Gastrocnemius medialis (tissue), 4 donors: Measurements from ENCODE around the gene FOCAD. TPM values are rescaled to one million over a fixed set of nuclear protein-coding genes. Genes with fewer than 3 reads are reported as not detected.

Source experiments
- ATAC-seq, 2 donors: fragments of 150-250 bp; one replicate each; pipeline ENCODE4 v1.9.1; 2016
- DNase-seq, 2 donors: peaks; one replicate each; pipeline ENCODE4 v3.0.0-alpha.2; 2019
- H3K27ac ChIP-seq, 4 donors: fragments of 200-600 bp; sonication (generic); 1 replicate in 1 of 4; 2 replicates in 3 of 4; pipeline ENCODE4 v1.5.1; 2016 to 2018; ENCODE audit warnings: mild to moderate bottlenecking in 2 of 4, moderate library complexity in 1 of 4
- H3K27me3 ChIP-seq, 3 donors: fragments of 200-600 bp; sonication (generic) in 2 of 3; 1 replicate in 1 of 3; 2 replicates in 2 of 3; pipeline versions ENCODE4 v1.5.1 to v1.6.0; 2016 to 2019; ENCODE audit warnings: mild to moderate bottlenecking in 1 of 3, moderate library complexity in 1 of 3
- H3K36me3 ChIP-seq, 2 donors: fragments of 200-600 bp; sonication (generic) in 1 of 2; one replicate each; pipeline ENCODE4 v1.5.1; 2017 to 2018
- H3K4me1 ChIP-seq, 2 donors: fragments of 200-600 bp; sonication (generic) in 1 of 2; one replicate each; pipeline ENCODE4 v1.5.1; 2016 to 2017; ENCODE audit warnings: mild to moderate bottlenecking in 2 of 2
- H3K4me3 ChIP-seq, 4 donors: fragments of 200-600 bp; sonication (generic) in 3 of 4; 1 replicate in 1 of 4; 2 replicates in 3 of 4; pipeline ENCODE4 v1.5.1; 2016 to 2019; ENCODE audit warnings: mild to moderate bottlenecking in 2 of 4
- H3K9me3 ChIP-seq, 3 donors: fragments of 200-600 bp; sonication (generic) in 2 of 3; 1 replicate in 1 of 3; 2 replicates in 2 of 3; pipeline ENCODE4 v1.5.1; 2016 to 2019
- POLR2A ChIP-seq, 2 donors: fragments of 450-650 bp; IDR thresholded peaks; one replicate each; pipeline ENCODE4 v1.6.1; 2017; ENCODE audit warnings: antibody characterized with exemption in 2 of 2, mild to moderate bottlenecking in 2 of 2, moderate library complexity in 2 of 2
- in situ Hi-C, 4 donors: fragments of 200-750 bp; cut with MboI; loops; one replicate each; pipeline versions ENCODE4 v1.15.0 to v1.8.0; 2017; ENCODE audit warnings: low sequenced_read_pairs in 4 of 4
- intact Hi-C: fragments of 100-400 bp; cut with DNase I; formaldehyde crosslinking; loops from one replicate; pipeline ENCODE4 v1.15.1; 2023; ENCODE audit warnings: low total_unique reads
- total RNA-seq, 4 donors: library from RNA; depleted of rRNA; stranded (reverse); fragments of >200 nt; gene quantifications; one replicate each; pipeline versions ENCODE4 v1.1.0 to v1.2.3, GENCODE V29; 2016
- TF ChIP-seq, protein P1 (sequence below), 5 experiments: fragments of 450-650 bp in 3 of 5; fragments of 200-600 bp in 2 of 5; sonication (generic) in 2 of 5; IDR thresholded peaks in 4 of 5; conservative IDR thresholded peaks in 1 of 5; 1 replicate in 4 of 5; 2 replicates in 1 of 5; pipeline ENCODE4 v1.5.1; 2016 to 2019; ENCODE audit warnings: antibody characterized with exemption in 5 of 5, mild to moderate bottlenecking in 3 of 5, moderate library complexity in 3 of 5

FOCAD gene
- total RNA-seq, 4 donors from 2014 or later = 19.5 to 36.0 (median 28.6) TPM

GRCh38 chr9:20815923-20816703 lies 132.1 kb downstream of the FOCAD start:
- intact Hi-C loops (no loop called here), in situ Hi-C loops (no loop called here)
- Histone ChIP-seq H3K4me3 (no peak overlapping the region), H3K27ac (no peak overlapping the region), H3K27me3 (no peaks in the 10 kb centered on the region), H3K4me1 (peaks cover 3 to 9% of the 10 kb centered on the region in 2 donors), H3K9me3 (no peaks in the 10 kb centered on the region), H3K36me3 (no peaks in the 10 kb centered on the region)
- ATAC-seq (no peak), DNase-seq (no peak)
- TF ChIP-seq, protein P1, sequence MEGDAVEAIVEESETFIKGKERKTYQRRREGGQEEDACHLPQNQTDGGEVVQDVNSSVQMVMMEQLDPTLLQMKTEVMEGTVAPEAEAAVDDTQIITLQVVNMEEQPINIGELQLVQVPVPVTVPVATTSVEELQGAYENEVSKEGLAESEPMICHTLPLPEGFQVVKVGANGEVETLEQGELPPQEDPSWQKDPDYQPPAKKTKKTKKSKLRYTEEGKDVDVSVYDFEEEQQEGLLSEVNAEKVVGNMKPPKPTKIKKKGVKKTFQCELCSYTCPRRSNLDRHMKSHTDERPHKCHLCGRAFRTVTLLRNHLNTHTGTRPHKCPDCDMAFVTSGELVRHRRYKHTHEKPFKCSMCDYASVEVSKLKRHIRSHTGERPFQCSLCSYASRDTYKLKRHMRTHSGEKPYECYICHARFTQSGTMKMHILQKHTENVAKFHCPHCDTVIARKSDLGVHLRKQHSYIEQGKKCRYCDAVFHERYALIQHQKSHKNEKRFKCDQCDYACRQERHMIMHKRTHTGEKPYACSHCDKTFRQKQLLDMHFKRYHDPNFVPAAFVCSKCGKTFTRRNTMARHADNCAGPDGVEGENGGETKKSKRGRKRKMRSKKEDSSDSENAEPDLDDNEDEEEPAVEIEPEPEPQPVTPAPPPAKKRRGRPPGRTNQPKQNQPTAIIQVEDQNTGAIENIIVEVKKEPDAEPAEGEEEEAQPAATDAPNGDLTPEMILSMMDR (IDR thresholded peaks at IDR 0.05 in 4 of 5, conservative IDR thresholded peaks at IDR 0.05 in 1 of 5) = no peak
- no peak for TF ChIP-seq POLR2A (IDR thresholded peaks at IDR 0.05)

GRCh38 chr9:20823051-20823450 lies 139.0 kb downstream of the FOCAD start:
- in situ Hi-C loops = no loop called here
- no peaks in the 10 kb centered on the region for H3K9me3 ChIP-seq
- no peak overlapping the region for H3K4me3 ChIP-seq
- no peak for TF ChIP-seq POLR2A (IDR thresholded peaks at IDR 0.05)
- TF ChIP-seq, protein P1 (IDR thresholded peaks at IDR 0.05 in 4 of 5, conservative IDR thresholded peaks at IDR 0.05 in 1 of 5) = no peak
- no peaks in the 10 kb centered on the region for H3K27me3 ChIP-seq
- H3K36me3 ChIP-seq = peaks cover 0 to 16% of the 10 kb centered on the region in 2 donors
- no peaks in the 10 kb centered on the region for H3K4me1 ChIP-seq
- no peak for DNase-seq
- ATAC-seq = no peak
- no peak overlapping the region for H3K27ac ChIP-seq
- intact Hi-C loops = no loop called here

DNA sequence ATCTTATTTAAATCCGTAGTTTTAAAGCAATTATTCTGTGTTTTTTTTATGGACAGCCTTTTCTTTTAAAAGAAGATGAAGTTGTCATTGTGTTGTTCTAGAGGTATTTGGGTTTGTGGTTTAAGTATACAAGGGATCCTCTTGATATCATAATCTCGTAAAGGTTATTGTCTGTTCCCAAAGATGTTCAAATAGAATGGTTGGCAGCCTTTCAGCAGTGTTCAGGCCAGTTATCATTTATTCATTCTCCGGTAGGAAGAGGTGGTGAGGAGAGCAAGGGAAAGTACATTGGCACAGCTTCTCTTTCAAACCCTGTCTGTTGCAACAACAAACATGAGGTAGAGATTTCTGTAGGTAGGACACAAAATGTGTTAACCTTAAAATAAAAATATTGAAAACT lies 147.0 kb downstream of the FOCAD start:
- Histone ChIP-seq H3K4me1 (peaks cover 10 to 11% of the 10 kb centered on the region in 2 donors), H3K4me3 (no peak overlapping the region), H3K9me3 (no peaks in the 10 kb centered on the region), H3K27me3 (no peaks in the 10 kb centered on the region), H3K36me3 (no peaks in the 10 kb centered on the region), H3K27ac (no peak overlapping the region)
- ATAC-seq (no peak), DNase-seq (no peak)
- in situ Hi-C loops (no loop called here), intact Hi-C loops (no loop called here)
- no peak for TF ChIP-seq POLR2A (IDR thresholded peaks at IDR 0.05)
- TF ChIP-seq, protein P1 (IDR thresholded peaks at IDR 0.05 in 4 of 5, conservative IDR thresholded peaks at IDR 0.05 in 1 of 5) = no peak

DNA sequence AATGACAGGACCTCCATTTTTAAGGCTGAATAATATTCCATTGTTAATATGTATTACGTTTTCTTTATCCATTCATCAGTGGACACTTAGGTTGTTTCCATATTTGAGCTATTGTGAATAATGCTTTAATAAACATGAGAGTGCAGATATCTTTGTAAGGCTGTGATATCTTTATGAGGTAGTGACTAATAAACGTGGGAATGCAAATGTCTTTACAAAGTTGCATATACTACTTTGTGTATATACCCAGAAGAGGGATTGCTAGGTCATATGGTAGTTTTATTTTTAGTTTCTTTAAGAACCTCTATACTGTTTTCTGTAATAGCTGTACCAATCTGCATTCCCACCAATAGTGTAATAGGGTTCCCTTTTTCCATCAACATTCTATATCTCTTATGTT lies 148.7 kb downstream of the FOCAD start:
- in situ Hi-C loops = no loop called here

More for the DNA sequence above, 148.7 kb downstream of the FOCAD start:
- H3K4me1 ChIP-seq = peaks cover 16 to 17% of the 10 kb centered on the region in 2 donors
- TF ChIP-seq, protein P1 (IDR thresholded peaks at IDR 0.05 in 4 of 5, conservative IDR thresholded peaks at IDR 0.05 in 1 of 5) = no peak
- no peak for TF ChIP-seq POLR2A (IDR thresholded peaks at IDR 0.05)
- no peaks in the 10 kb centered on the region for H3K27me3 ChIP-seq
- no peak overlapping the region for H3K4me3 ChIP-seq
- no peaks in the 10 kb centered on the region for H3K9me3 ChIP-seq
- ATAC-seq = no peak
- DNase-seq = no peak
- intact Hi-C loops = no loop called here
- H3K36me3 ChIP-seq = no peaks in the 10 kb centered on the region
- H3K27ac ChIP-seq = no peak overlapping the region
